GM21737 (cell line): ENCODE measurements around the gene TNFAIP3.
"Not testable (repeated sequence)": the region's sequence is repeated elsewhere in the genome, so short reads cannot be mapped to it uniquely, and the experiment has no call there.

ENCODE experiments used
- ATAC-seq: cut with Tn5 transposase; IDR thresholded peaks from one replicate; pipeline ENCODE4 v1.9.1; 2021; ENCODE audit warnings: mild to moderate bottlenecking, moderate library complexity; ENCODE audit not compliant: unreplicated experiment

TNFAIP3 gene

GRCh38 chr6:137877113-137877512 is 10.1 kb downstream of the TNFAIP3 start:
- ATAC-seq, result no peak

DNA sequence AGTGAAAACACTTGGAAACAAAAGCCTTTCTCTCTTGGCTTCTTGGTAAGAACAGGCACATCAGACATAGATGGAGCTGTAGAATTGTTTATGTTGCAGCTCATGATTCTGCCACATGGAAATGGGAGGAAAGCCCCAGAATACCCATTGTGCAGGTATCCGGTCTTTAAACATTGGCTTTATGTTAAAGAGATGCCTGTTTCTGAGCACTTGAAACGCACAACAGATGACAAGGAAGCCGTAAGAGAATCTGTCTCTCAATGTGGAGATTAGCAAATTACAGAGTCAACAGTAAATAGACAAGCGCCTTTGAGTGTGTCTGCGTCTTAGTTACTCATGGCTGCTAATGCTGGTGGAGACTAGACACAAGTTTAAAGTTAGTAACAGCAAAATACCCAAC is 10.5 kb downstream of the TNFAIP3 start:
- no peak for ATAC-seq

- ATAC-seq, result no peak
Measured at GRCh38 chr6:137878029-137878428, 11.0 kb downstream of the TNFAIP3 start.

DNA sequence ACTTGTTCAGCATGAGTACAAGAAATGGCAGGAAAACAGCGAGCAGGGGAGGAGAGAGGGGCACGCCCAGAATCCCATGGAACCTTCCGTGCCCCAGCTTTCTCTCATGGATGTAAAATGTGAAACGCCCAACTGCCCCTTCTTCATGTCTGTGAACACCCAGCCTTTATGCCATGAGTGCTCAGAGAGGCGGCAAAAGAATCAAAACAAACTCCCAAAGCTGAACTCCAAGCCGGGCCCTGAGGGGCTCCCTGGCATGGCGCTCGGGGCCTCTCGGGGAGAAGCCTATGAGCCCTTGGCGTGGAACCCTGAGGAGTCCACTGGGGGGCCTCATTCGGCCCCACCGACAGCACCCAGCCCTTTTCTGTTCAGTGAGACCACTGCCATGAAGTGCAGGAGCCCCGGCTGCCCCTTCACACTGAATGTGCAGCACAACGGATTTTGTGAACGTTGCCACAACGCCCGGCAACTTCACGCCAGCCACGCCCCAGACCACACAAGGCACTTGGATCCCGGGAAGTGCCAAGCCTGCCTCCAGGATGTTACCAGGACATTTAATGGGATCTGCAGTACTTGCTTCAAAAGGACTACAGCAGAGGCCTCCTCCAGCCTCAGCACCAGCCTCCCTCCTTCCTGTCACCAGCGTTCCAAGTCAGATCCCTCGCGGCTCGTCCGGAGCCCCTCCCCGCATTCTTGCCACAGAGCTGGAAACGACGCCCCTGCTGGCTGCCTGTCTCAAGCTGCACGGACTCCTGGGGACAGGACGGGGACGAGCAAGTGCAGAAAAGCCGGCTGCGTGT is 11.6 kb downstream of the TNFAIP3 start:
- no peak for ATAC-seq

GRCh38 chr6:137879299-137879698 is 12.2 kb downstream of the TNFAIP3 start:
- ATAC-seq, result no peak

DNA sequence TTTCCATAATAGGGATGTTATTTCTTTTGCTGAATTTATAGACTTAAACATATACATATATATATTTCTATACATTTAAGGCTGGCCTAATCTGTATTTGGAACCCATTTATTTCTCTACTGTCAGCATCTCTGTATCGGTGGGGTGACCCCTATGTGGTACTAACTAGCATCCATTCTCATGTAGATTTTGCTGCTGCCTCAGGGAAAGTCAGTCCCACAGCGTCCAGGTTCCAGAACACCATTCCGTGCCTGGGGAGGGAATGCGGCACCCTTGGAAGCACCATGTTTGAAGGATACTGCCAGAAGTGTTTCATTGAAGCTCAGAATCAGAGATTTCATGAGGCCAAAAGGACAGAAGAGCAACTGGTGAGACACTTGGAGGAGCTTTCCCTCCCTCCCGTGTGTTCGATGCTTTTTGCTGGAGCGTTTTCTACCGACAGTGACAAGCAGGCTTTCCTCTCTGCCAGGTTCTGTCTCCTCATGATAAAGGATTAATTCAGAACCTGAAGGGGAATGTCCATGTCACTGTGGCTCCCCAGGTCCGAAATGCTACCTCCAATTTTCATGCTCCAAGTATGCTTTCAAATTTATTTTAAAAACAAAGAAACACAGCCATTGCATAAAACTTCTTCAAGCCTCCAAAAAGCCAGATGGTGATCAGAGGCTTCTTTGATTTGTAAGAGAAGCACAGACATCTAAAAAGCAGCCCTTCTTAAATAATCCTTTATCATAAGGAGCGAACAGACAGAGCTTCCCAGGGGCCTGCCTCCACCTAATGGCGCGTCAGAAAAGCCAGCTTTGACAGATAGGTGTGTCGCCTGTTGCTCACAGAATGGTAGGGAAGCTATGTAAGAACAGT is 13.1 kb downstream of the TNFAIP3 start:
- no peak for ATAC-seq

DNA sequence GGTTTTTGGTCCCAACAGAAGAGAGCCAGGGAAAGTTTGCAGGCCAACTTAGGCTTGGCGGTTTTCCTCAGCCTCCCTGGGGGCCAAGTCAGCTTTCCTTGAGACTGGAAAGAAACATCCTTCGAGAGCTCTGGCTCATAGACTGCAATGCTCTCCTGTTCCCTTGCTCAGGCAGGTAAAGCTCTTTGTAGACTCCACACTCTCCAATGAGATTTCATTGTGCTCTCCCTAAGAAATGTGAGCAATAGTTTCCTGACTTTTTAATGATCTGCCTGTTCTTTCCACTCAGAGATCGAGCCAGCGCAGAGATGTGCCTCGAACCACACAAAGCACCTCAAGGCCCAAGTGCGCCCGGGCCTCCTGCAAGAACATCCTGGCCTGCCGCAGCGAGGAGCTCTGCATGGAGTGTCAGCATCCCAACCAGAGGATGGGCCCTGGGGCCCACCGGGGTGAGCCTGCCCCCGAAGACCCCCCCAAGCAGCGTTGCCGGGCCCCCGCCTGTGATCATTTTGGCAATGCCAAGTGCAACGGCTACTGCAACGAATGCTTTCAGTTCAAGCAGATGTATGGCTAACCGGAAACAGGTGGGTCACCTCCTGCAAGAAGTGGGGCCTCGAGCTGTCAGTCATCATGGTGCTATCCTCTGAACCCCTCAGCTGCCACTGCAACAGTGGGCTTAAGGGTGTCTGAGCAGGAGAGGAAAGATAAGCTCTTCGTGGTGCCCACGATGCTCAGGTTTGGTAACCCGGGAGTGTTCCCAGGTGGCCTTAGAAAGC is 13.9 kb downstream of the TNFAIP3 start:
- ATAC-seq, result no peak

DNA sequence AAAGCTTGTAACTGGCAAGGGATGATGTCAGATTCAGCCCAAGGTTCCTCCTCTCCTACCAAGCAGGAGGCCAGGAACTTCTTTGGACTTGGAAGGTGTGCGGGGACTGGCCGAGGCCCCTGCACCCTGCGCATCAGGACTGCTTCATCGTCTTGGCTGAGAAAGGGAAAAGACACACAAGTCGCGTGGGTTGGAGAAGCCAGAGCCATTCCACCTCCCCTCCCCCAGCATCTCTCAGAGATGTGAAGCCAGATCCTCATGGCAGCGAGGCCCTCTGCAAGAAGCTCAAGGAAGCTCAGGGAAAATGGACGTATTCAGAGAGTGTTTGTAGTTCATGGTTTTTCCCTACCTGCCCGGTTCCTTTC is 14.4 kb downstream of the TNFAIP3 start:
- no peak for ATAC-seq

DNA sequence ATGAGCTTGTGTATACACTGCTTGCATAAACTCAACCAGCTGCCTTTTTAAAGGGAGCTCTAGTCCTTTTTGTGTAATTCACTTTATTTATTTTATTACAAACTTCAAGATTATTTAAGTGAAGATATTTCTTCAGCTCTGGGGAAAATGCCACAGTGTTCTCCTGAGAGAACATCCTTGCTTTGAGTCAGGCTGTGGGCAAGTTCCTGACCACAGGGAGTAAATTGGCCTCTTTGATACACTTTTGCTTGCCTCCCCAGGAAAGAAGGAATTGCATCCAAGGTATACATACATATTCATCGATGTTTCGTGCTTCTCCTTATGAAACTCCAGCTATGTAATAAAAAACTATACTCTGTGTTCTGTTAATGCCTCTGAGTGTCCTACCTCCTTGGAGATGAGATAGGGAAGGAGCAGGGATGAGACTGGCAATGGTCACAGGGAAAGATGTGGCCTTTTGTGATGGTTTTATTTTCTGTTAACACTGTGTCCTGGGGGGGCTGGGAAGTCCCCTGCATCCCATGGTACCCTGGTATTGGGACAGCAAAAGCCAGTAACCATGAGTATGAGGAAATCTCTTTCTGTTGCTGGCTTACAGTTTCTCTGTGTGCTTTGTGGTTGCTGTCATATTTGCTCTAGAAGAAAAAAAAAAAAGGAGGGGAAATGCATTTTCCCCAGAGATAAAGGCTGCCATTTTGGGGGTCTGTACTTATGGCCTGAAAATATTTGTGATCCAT is 15.3 kb downstream of the TNFAIP3 start:
- no peak for ATAC-seq

DNA sequence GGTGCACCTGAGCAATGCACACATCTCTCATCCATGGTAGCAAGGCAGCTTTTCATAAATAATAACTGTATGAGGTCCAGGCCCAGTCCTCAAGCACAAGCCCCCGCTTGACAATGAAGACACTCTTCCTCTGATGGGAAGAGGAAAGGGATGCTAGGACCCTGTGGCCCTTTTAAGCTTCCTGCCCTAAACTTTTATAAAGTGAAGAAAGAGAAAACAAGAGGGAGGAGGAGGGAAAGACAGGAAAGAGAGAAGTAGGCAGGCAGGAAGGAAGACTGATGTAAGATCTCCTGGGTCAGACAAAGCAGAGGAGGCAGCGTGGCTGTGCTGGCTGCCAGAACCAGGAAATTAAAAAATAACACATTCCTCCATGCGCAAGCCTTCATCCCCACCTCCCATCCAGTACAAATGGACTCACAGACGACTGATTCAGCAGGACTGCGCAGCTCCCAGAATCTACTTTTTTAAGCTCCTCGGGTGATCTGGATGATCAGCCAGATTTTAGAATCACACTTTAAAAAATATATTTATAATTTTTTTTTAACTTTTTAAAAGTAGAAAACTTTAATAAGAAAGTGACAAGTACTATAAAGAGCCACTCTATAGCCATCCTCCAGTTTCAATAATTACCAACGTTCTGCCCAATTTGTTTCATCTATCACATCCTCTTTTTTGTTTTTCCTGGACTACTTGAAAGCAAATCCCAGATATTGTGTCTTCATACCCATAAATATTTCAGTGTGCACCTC is 16.5 kb downstream of the TNFAIP3 start:
- ATAC-seq, result no peak

DNA sequence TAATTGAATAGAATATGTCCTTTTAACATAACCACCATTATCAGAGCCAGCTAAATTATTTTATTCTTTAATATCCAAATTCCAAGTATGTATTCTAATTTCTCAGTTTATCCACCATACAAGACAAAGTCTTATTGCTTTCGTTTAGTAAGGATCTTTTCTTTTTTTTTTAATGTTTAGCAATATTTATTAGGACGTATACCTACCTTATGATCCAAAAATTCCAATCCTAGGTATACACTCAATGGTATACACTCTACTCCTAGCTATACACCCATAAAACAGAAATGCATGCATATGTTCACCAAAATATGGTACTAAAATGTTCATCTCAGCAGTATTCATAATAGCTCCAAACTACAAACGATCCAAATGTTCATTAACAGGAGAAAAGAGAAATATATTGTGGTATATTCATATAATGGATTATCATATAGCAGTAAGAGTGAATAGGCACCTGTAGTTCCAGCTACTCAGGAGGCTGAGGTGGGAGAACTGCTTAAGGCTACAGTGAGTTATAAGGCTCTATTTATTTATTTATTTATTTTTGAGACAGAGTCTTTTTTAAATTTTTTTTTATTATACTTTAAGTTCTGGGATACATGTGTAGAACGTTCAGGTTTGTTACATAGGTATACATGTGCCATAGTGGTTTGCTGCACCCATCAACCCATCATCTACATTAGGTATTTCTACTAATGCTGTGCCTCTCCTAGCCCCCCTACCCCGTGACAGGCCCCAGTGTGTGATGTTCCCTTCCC is 17.3 kb downstream of the TNFAIP3 start:
- no peak for ATAC-seq

GRCh38 chr6:137884910-137885229 is 17.8 kb downstream of the TNFAIP3 start:
- ATAC-seq, result not testable (repeated sequence)

GRCh38 chr6:137886226-137886625 is 19.2 kb downstream of the TNFAIP3 start:
- ATAC-seq, result not testable (repeated sequence)

- no peak for ATAC-seq
Measured at GRCh38 chr6:137890983-137891537, 24.0 kb downstream of the TNFAIP3 start.

DNA sequence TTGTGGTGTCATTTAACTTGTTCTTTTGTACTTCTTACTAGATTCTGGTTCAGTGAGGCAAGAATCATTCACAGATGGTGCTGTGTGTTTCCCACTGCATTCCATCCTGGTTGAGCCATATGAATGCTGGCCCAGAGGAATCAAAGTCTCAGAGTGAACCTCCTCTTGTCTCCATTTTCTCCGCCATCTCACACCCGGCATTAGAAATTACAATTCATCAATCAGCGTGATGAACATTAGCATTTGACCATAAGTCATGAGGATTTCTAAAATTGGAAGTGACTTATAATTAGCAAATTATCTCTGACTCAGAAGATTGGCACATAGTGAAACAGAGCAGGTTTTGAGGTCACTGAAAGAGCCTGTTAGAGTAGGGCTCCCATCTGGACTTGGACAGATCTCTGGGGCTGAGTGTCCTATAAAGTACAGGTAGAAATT is 25.2 kb downstream of the TNFAIP3 start:
- ATAC-seq, result no peak

- ATAC-seq, result no peak
Measured at GRCh38 chr6:137893181-137893580, 26.1 kb downstream of the TNFAIP3 start.

- ATAC-seq, result no peak
Measured at GRCh38 chr6:137893726-137894125, 26.7 kb downstream of the TNFAIP3 start.

DNA sequence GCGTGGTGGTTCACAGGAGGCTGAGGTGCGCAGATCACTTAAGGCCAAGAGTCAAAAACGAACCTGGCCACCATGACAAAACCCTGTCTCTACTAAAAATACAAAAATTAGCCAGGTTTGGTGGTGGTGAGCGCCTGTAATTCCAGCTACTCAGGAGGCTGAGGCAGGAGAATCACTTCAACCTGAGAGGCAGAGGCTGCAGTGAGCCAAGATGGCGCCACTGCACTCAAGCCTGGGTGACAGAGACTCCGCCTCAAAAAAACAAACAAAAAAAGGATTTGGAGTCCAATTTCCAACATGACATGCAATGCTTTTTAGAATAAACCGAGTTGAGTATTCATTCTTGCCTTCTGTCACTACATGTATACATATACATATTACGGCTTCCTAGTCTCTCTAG is 27.3 kb downstream of the TNFAIP3 start:
- not testable (repeated sequence) for ATAC-seq

- ATAC-seq, result no peak
Measured at GRCh38 chr6:137894779-137895385, 27.8 kb downstream of the TNFAIP3 start.
